Measurements from ENCODE around the gene SLC43A3.

SLC43A3 gene

GRCh38 chr11:57459164-57460021 lies 32.5 kb upstream of the SLC43A3 start:
- H3K14ac ChIP-seq (ENCODE audit: low read length): peak overlapping the region; percentile 9
- no peak overlapping the region for H3K9ac ChIP-seq (ENCODE audit: low read depth, low read length, poor library complexity)
- WGBS, 2 donors (ENCODE audit: extremely low coverage in 2 of 2, insufficient read length in 2 of 2, insufficient replicate concordance in 1 of 2): no CpG with 5 or more reads among the region's 62 CpGs
- no peak overlapping the region for H4K91ac ChIP-seq (ENCODE audit: low read depth, low read length, poor library complexity)
- no peak overlapping the region for H3K27ac ChIP-seq (replicated peaks; ENCODE audit: low read length)
- no peak overlapping the region for H4K8ac ChIP-seq (ENCODE audit: low read depth, low read length)
- H3K4me1 ChIP-seq (ENCODE audit: control insufficient read depth in 2 of 2, insufficient read depth in 1 of 2, low read depth in 1 of 2, low read length in 2 of 2): peaks cover 27 to 37% of the 10 kb centered on the region in 2 donors
- peak overlapping the region; percentile 60 for H3K23ac ChIP-seq (ENCODE audit: low read depth, low read length, poor library complexity)
- no peaks in the 10 kb centered on the region for H3K79me1 ChIP-seq (ENCODE audit: low read depth, low read length)
- peak overlapping the region; percentile 97 for H2AFZ ChIP-seq (ENCODE audit: low read length)
- H2BK12ac ChIP-seq (ENCODE audit: low read length): no peak overlapping the region
- no peak overlapping the region for H3K4ac ChIP-seq (ENCODE audit: low read length)
- H3K36me3 ChIP-seq (replicated peaks in 1 of 2; ENCODE audit: control insufficient read depth in 2 of 2, insufficient read depth in 2 of 2, low read length in 2 of 2): no peaks in the 10 kb centered on the region
- no peak overlapping the region for H2BK5ac ChIP-seq (ENCODE audit: low read length)
- H3K4me2 ChIP-seq (ENCODE audit: insufficient read depth, low read length, poor library complexity, severe bottlenecking): peak overlapping the region; percentile 59
- peak overlapping the region; percentile 57 for H2AK5ac ChIP-seq (ENCODE audit: low read depth, low read length)
- H3K9me3 ChIP-seq (replicated peaks in 1 of 2; ENCODE audit: control insufficient read depth in 2 of 2, insufficient read depth in 1 of 2, low read depth in 1 of 2, low read length in 2 of 2): no peaks in the 10 kb centered on the region
- DNase-seq (ENCODE audit: low spot score): no peak
- H3K27me3 ChIP-seq (ENCODE audit: control insufficient read depth in 3 of 3, insufficient read depth in 3 of 3, low read depth in 1 of 3, low read length in 3 of 3): peaks cover 22 to 49% (median 40%) of the 10 kb centered on the region in 3 experiments
- peak overlapping the region; percentile 70 for H3K18ac ChIP-seq (ENCODE audit: low read length)
- H3K4me3 ChIP-seq (ENCODE audit: low read length in 2 of 2): peak overlapping the region; percentile 74 to 85
- no peak overlapping the region for H2BK120ac ChIP-seq (ENCODE audit: low read depth, low read length)
- no peak overlapping the region for H2BK15ac ChIP-seq (ENCODE audit: low read length)

- Histone ChIP-seq H3K4me3 (ENCODE audit: low read length in 2 of 2) (peak overlapping the region in 1 of 2 donors; percentile 18), H3K4me1 (ENCODE audit: control insufficient read depth in 2 of 2, insufficient read depth in 1 of 2, low read depth in 1 of 2, low read length in 2 of 2) (peaks cover 21 to 30% of the 10 kb centered on the region in 2 donors), H3K23ac (ENCODE audit: low read depth, low read length, poor library complexity) (peak overlapping the region; percentile 59), H3K18ac (ENCODE audit: low read length) (peak overlapping the region; percentile 51), H2BK5ac (ENCODE audit: low read length) (no peak overlapping the region), H3K27me3 (ENCODE audit: control insufficient read depth in 3 of 3, insufficient read depth in 3 of 3, low read depth in 1 of 3, low read length in 3 of 3) (peaks cover 22 to 49% (median 45%) of the 10 kb centered on the region in 3 experiments), H3K4ac (ENCODE audit: low read length) (no peak overlapping the region), H3K79me1 (ENCODE audit: low read depth, low read length) (no peaks in the 10 kb centered on the region), H3K14ac (ENCODE audit: low read length) (no peak overlapping the region), H3K27ac (replicated peaks; ENCODE audit: low read length) (no peak overlapping the region), H4K8ac (ENCODE audit: low read depth, low read length) (no peak overlapping the region), H4K91ac (ENCODE audit: low read depth, low read length, poor library complexity) (no peak overlapping the region), H2AFZ (ENCODE audit: low read length) (peak overlapping the region; percentile 97), H2BK15ac (ENCODE audit: low read length) (no peak overlapping the region), H3K9me3 (replicated peaks in 1 of 2; ENCODE audit: control insufficient read depth in 2 of 2, insufficient read depth in 1 of 2, low read depth in 1 of 2, low read length in 2 of 2) (no peaks in the 10 kb centered on the region), H3K9ac (ENCODE audit: low read depth, low read length, poor library complexity) (no peak overlapping the region), H3K4me2 (ENCODE audit: insufficient read depth, low read length, poor library complexity, severe bottlenecking) (peak overlapping the region; percentile 48), H3K36me3 (replicated peaks in 1 of 2; ENCODE audit: control insufficient read depth in 2 of 2, insufficient read depth in 2 of 2, low read length in 2 of 2) (no peaks in the 10 kb centered on the region), H2AK5ac (ENCODE audit: low read depth, low read length) (no peak overlapping the region), H2BK12ac (ENCODE audit: low read length) (no peak overlapping the region), H2BK120ac (ENCODE audit: low read depth, low read length) (no peak overlapping the region)
- WGBS, 2 donors (ENCODE audit: extremely low coverage in 2 of 2, insufficient read length in 2 of 2, insufficient replicate concordance in 1 of 2): no CpG with 5 or more reads among the region's 44 CpGs
- no peak for DNase-seq (ENCODE audit: low spot score)
Measured at GRCh38 chr11:57458410-57459163, 31.7 kb upstream of the SLC43A3 start.

GRCh38 chr11:57458060-57458409 lies 31.1 kb upstream of the SLC43A3 start:
- H4K8ac ChIP-seq (ENCODE audit: low read depth, low read length): no peak overlapping the region
- no peak overlapping the region for H2BK120ac ChIP-seq (ENCODE audit: low read depth, low read length)
- H2AK5ac ChIP-seq (ENCODE audit: low read depth, low read length): no peak overlapping the region
- peaks cover 18 to 25% of the 10 kb centered on the region in 2 donors for H3K4me1 ChIP-seq (ENCODE audit: control insufficient read depth in 2 of 2, insufficient read depth in 1 of 2, low read depth in 1 of 2, low read length in 2 of 2)
- no peak overlapping the region for H3K9ac ChIP-seq (ENCODE audit: low read depth, low read length, poor library complexity)
- peak overlapping the region; percentile 97 for H2AFZ ChIP-seq (ENCODE audit: low read length)
- H3K27ac ChIP-seq (replicated peaks; ENCODE audit: low read length): no peak overlapping the region
- H3K23ac ChIP-seq (ENCODE audit: low read depth, low read length, poor library complexity): no peak overlapping the region
- H2BK15ac ChIP-seq (ENCODE audit: low read length): no peak overlapping the region
- H4K91ac ChIP-seq (ENCODE audit: low read depth, low read length, poor library complexity): no peak overlapping the region
- H3K27me3 ChIP-seq (ENCODE audit: control insufficient read depth in 3 of 3, insufficient read depth in 3 of 3, low read depth in 1 of 3, low read length in 3 of 3): peaks cover 22 to 50% (median 49%) of the 10 kb centered on the region in 3 experiments
- H3K18ac ChIP-seq (ENCODE audit: low read length): no peak overlapping the region
- H3K36me3 ChIP-seq (replicated peaks in 1 of 2; ENCODE audit: control insufficient read depth in 2 of 2, insufficient read depth in 2 of 2, low read length in 2 of 2): no peaks in the 10 kb centered on the region
- no peak overlapping the region for H2BK5ac ChIP-seq (ENCODE audit: low read length)
- no peak overlapping the region for H3K4me3 ChIP-seq (ENCODE audit: low read length in 2 of 2)
- no peaks in the 10 kb centered on the region for H3K9me3 ChIP-seq (replicated peaks in 1 of 2; ENCODE audit: control insufficient read depth in 2 of 2, insufficient read depth in 1 of 2, low read depth in 1 of 2, low read length in 2 of 2)
- H3K14ac ChIP-seq (ENCODE audit: low read length): no peak overlapping the region
- peak overlapping the region; percentile 48 for H3K4me2 ChIP-seq (ENCODE audit: insufficient read depth, low read length, poor library complexity, severe bottlenecking)
- no peak overlapping the region for H3K4ac ChIP-seq (ENCODE audit: low read length)
- no peaks in the 10 kb centered on the region for H3K79me1 ChIP-seq (ENCODE audit: low read depth, low read length)
- no peak for DNase-seq (ENCODE audit: low spot score)
- no peak overlapping the region for H2BK12ac ChIP-seq (ENCODE audit: low read length)
- WGBS, 2 donors (ENCODE audit: extremely low coverage in 2 of 2, insufficient read length in 2 of 2, insufficient replicate concordance in 1 of 2): no CpG with 5 or more reads among the region's 16 CpGs

- DNase-seq (ENCODE audit: low spot score): no peak
- H3K4me1 ChIP-seq (ENCODE audit: control insufficient read depth in 2 of 2, insufficient read depth in 1 of 2, low read depth in 1 of 2, low read length in 2 of 2): peaks cover 16 to 21% of the 10 kb centered on the region in 2 donors
- H3K4ac ChIP-seq (ENCODE audit: low read length): no peak overlapping the region
- no peak overlapping the region for H3K4me2 ChIP-seq (ENCODE audit: insufficient read depth, low read length, poor library complexity, severe bottlenecking)
- H3K9ac ChIP-seq (ENCODE audit: low read depth, low read length, poor library complexity): no peak overlapping the region
- H2AK5ac ChIP-seq (ENCODE audit: low read depth, low read length): no peak overlapping the region
- H4K8ac ChIP-seq (ENCODE audit: low read depth, low read length): no peak overlapping the region
- H2BK15ac ChIP-seq (ENCODE audit: low read length): no peak overlapping the region
- no peaks in the 10 kb centered on the region for H3K36me3 ChIP-seq (replicated peaks in 1 of 2; ENCODE audit: control insufficient read depth in 2 of 2, insufficient read depth in 2 of 2, low read length in 2 of 2)
- H2BK120ac ChIP-seq (ENCODE audit: low read depth, low read length): no peak overlapping the region
- H3K14ac ChIP-seq (ENCODE audit: low read length): no peak overlapping the region
- H3K18ac ChIP-seq (ENCODE audit: low read length): peak overlapping the region; percentile 21
- no peak overlapping the region for H4K91ac ChIP-seq (ENCODE audit: low read depth, low read length, poor library complexity)
- no peak overlapping the region for H3K27ac ChIP-seq (replicated peaks; ENCODE audit: low read length)
- no peak overlapping the region for H2AFZ ChIP-seq (ENCODE audit: low read length)
- H3K9me3 ChIP-seq (replicated peaks in 1 of 2; ENCODE audit: control insufficient read depth in 2 of 2, insufficient read depth in 1 of 2, low read depth in 1 of 2, low read length in 2 of 2): no peaks in the 10 kb centered on the region
- H3K23ac ChIP-seq (ENCODE audit: low read depth, low read length, poor library complexity): no peak overlapping the region
- no peak overlapping the region for H2BK12ac ChIP-seq (ENCODE audit: low read length)
- H3K4me3 ChIP-seq (ENCODE audit: low read length in 2 of 2): no peak overlapping the region
- H3K79me1 ChIP-seq (ENCODE audit: low read depth, low read length): no peaks in the 10 kb centered on the region
- no peak overlapping the region for H2BK5ac ChIP-seq (ENCODE audit: low read length)
- no CpG with 5 or more reads among the region's 7 CpGs for WGBS, 2 donors (ENCODE audit: extremely low coverage in 2 of 2, insufficient read length in 2 of 2, insufficient replicate concordance in 1 of 2)
- H3K27me3 ChIP-seq (ENCODE audit: control insufficient read depth in 3 of 3, insufficient read depth in 3 of 3, low read depth in 1 of 3, low read length in 3 of 3): peaks cover 22 to 54% (median 49%) of the 10 kb centered on the region in 3 experiments
Measured at GRCh38 chr11:57457643-57458023, 30.7 kb upstream of the SLC43A3 start.
